H1 (cell line): ENCODE data around the gene ADAMTSL2. TPM values are rescaled to one million over a fixed set of nuclear protein-coding genes. Genes with fewer than 3 reads are reported as not detected.

Source experiments
- CTCF ChIA-PET: fragments of 300-600 bp; sonication (Branson Sonifier 250); formaldehyde crosslinking; loops from one replicate; lab custom pipeline; 2021; ENCODE audit not compliant: partially characterized antibody; lab: Charles Lee
- POLR2A ChIA-PET: fragments of 300-600 bp; sonication (Branson Sonifier 250); formaldehyde crosslinking; loops from one replicate; lab custom pipeline; 2021; ENCODE audit warnings: inconsistent platforms; ENCODE audit not compliant: partially characterized antibody; lab: Charles Lee
- DNase-seq, 2 experiments: peaks; one replicate each; pipeline versions ENCODE4 v3.0.0 to v3.0.0-alpha.2; 2010 to 2022; ENCODE audit warnings: low spot score in 2 of 2, low read depth in 1 of 2, mixed read lengths in 1 of 2
- FAIRE-seq: peaks from 2 replicates; lab custom pipeline; 2011; peaks lifted over from hg19 to GRCh38; lab: Jason Lieb, UNC
- H2AFZ ChIP-seq: 2 replicates; pipeline ENCODE4 v1.8.1; 2012; ENCODE audit warnings: low read length, inconsistent platforms
- H2AK5ac ChIP-seq: 2 replicates; pipeline ENCODE4 v1.6.1; 2013; ENCODE audit warnings: low read depth, low read length
- H2BK120ac ChIP-seq: replicated peaks from 2 replicates; pipeline ENCODE3; 2013; ENCODE audit warnings: low read depth, low read length, inconsistent platforms
- H2BK12ac ChIP-seq: 2 replicates; pipeline ENCODE4 v1.6.1; 2013; ENCODE audit warnings: low read depth, low read length
- H2BK15ac ChIP-seq: 2 replicates; pipeline ENCODE4 v1.6.1; 2013; ENCODE audit warnings: low read length
- H2BK20ac ChIP-seq: 2 replicates; pipeline ENCODE4 v1.6.1; 2013; ENCODE audit warnings: low read length
- H2BK5ac ChIP-seq: 2 replicates; pipeline ENCODE4 v1.6.1; 2013; ENCODE audit warnings: low read depth, low read length
- H3K14ac ChIP-seq: 2 replicates; pipeline ENCODE4 v1.6.1; 2013; ENCODE audit warnings: inconsistent platforms; ENCODE audit not compliant: insufficient read length
- H3K18ac ChIP-seq: 2 replicates; pipeline ENCODE4 v1.6.1; 2013; ENCODE audit warnings: low read length; ENCODE audit errors: extremely low read depth
- H3K23ac ChIP-seq: 2 replicates; pipeline ENCODE4 v1.6.1; 2013; ENCODE audit warnings: inconsistent platforms; ENCODE audit not compliant: insufficient read length
- H3K23me2 ChIP-seq: 2 replicates; pipeline ENCODE4 v1.6.1; 2013; ENCODE audit warnings: low read depth, low read length
- H3K27ac ChIP-seq: 2 replicates; pipeline ENCODE4 v1.6.1; 2011; ENCODE audit warnings: low read depth, low read length, inconsistent platforms
- H3K27me3 ChIP-seq, 4 experiments: replicated peaks in 1 of 4; 1 replicate in 1 of 4; 2 replicates in 3 of 4; pipeline versions ENCODE4 v1.6.1 to v1.8.1; 2011 to 2013; ENCODE audit warnings: low read length in 3 of 4, mild to moderate bottlenecking in 3 of 4, inconsistent platforms in 2 of 4, mixed read lengths in 2 of 4, moderate library complexity in 1 of 4; ENCODE audit not compliant: control insufficient read depth in 3 of 4, insufficient read depth in 3 of 4; ENCODE audit errors: extremely low read depth in 1 of 4
- H3K36me3 ChIP-seq, 4 experiments: 2 replicates each; pipeline versions ENCODE4 v1.6.1 to v1.8.1; 2011 to 2013; ENCODE audit warnings: mild to moderate bottlenecking in 4 of 4, low read length in 3 of 4, moderate library complexity in 2 of 4, control low read depth in 1 of 4, inconsistent platforms in 1 of 4; ENCODE audit not compliant: insufficient read depth in 4 of 4, control insufficient read depth in 2 of 4
- H3K4ac ChIP-seq: replicated peaks from 2 replicates; pipeline ENCODE3; 2013; ENCODE audit warnings: low read length, low read depth, mixed read lengths, inconsistent platforms; ENCODE audit not compliant: insufficient read length
- H3K4me1 ChIP-seq, 4 experiments: replicated peaks in 1 of 4; 1 replicate in 1 of 4; 2 replicates in 3 of 4; pipeline versions ENCODE4 v1.6.1 to v1.8.1; 2011 to 2013; ENCODE audit warnings: low read length in 3 of 4, inconsistent platforms in 2 of 4, mixed read lengths in 1 of 4; ENCODE audit not compliant: insufficient read depth in 4 of 4, control insufficient read depth in 3 of 4
- H3K4me2 ChIP-seq, 2 experiments: 2 replicates each; pipeline versions ENCODE4 v1.6.1 to v1.8.1; 2011 to 2013; ENCODE audit warnings: low read depth in 2 of 2, low read length in 2 of 2, control low read depth in 1 of 2, inconsistent platforms in 1 of 2, mild to moderate bottlenecking in 1 of 2; ENCODE audit not compliant: insufficient read depth in 1 of 2
- H3K4me3 ChIP-seq, 4 experiments: fragments of 200-600, 300-600 bp in 1 of 4; sonication (generic), shearing (Covaris generic), sonication (Bioruptor Twin) in 1 of 4; 2 replicates each; pipeline versions ENCODE4 v1.5.1 to v1.8.1; 2011 to 2016; ENCODE audit warnings: low read length in 4 of 4, low read depth in 3 of 4, control low read depth in 2 of 4, inconsistent platforms in 2 of 4, mild to moderate bottlenecking in 2 of 4, mixed read lengths in 1 of 4, moderate library complexity in 1 of 4; ENCODE audit not compliant: insufficient read depth in 2 of 4; ENCODE audit errors: extremely low read depth in 1 of 4
- H3K56ac ChIP-seq: replicated peaks from 2 replicates; pipeline ENCODE3; 2013; ENCODE audit warnings: low read depth, mild to moderate bottlenecking, mixed read lengths, low read length, inconsistent platforms; ENCODE audit not compliant: insufficient read length
- H3K79me1 ChIP-seq: 2 replicates; pipeline ENCODE4 v1.6.1; 2013; ENCODE audit warnings: low read depth, low read length, control low read depth
- H3K79me2 ChIP-seq, 2 experiments: 2 replicates each; pipeline versions ENCODE4 v1.6.1 to v1.8.1; 2012 to 2013; ENCODE audit warnings: low read length in 2 of 2, mild to moderate bottlenecking in 2 of 2, inconsistent platforms in 1 of 2; ENCODE audit not compliant: insufficient read depth in 2 of 2, control insufficient read depth in 1 of 2
- H3K9ac ChIP-seq, 4 experiments: replicated peaks in 1 of 4; 1 replicate in 1 of 4; 2 replicates in 3 of 4; pipeline versions ENCODE4 v1.6.1 to v1.8.1; 2011 to 2013; ENCODE audit warnings: low read depth in 3 of 4, low read length in 3 of 4, control low read depth in 2 of 4, mild to moderate bottlenecking in 2 of 4, moderate library complexity in 2 of 4, inconsistent platforms in 1 of 4; ENCODE audit errors: extremely low read depth in 1 of 4
- H3K9me3 ChIP-seq, 2 experiments: 2 replicates each; pipeline versions ENCODE4 v1.6.1 to v1.8.1; 2012 to 2013; ENCODE audit warnings: mild to moderate bottlenecking in 2 of 2, moderate library complexity in 2 of 2, control low read depth in 1 of 2, inconsistent platforms in 1 of 2, low read depth in 1 of 2, low read length in 1 of 2, mixed read lengths in 1 of 2; ENCODE audit not compliant: insufficient read depth in 2 of 2
- H4K20me1 ChIP-seq, 2 experiments: replicated peaks in 1 of 2; 2 replicates each; pipeline versions ENCODE3 to v1.8.1; 2011 to 2013; ENCODE audit warnings: inconsistent platforms in 2 of 2, low read length in 2 of 2, mild to moderate bottlenecking in 1 of 2; ENCODE audit not compliant: insufficient read depth in 2 of 2, control insufficient read depth in 1 of 2
- H4K5ac ChIP-seq: 2 replicates; pipeline ENCODE4 v1.6.1; 2013; ENCODE audit warnings: low read length, low read depth, mixed read lengths, inconsistent platforms; ENCODE audit not compliant: insufficient read length
- H4K8ac ChIP-seq: 2 replicates; pipeline ENCODE4 v1.8.0; 2013; ENCODE audit warnings: mild to moderate bottlenecking, moderate library complexity, low read length, inconsistent platforms; ENCODE audit not compliant: insufficient read depth; ENCODE audit errors: extremely low read depth
- H4K91ac ChIP-seq: replicated peaks from 2 replicates; pipeline ENCODE3; 2013; ENCODE audit warnings: low read length, mixed read lengths, inconsistent platforms; ENCODE audit not compliant: insufficient read length
- TAF1 ChIP-seq: IDR thresholded peaks from 2 replicates; pipeline ENCODE4 v1.6.1; 2011; ENCODE audit warnings: mild to moderate bottlenecking, low read depth, low read length
- WGBS, 2 experiments: shearing (Covaris generic) in 1 of 2; methylation state at CpG; one replicate each; pipeline versions ENCODE4 v1.1.6 to v1.1.7; 2013 to 2015; ENCODE audit warnings: low lambda C conversion rate in 2 of 2, mixed read lengths in 2 of 2, inconsistent platforms in 1 of 2, low coverage in 1 of 2, missing lambda C conversion rate in 1 of 2; ENCODE audit not compliant: insufficient replicate concordance in 2 of 2, insufficient coverage in 1 of 2, insufficient read length in 1 of 2; ENCODE audit errors: extremely low coverage in 1 of 2, missing lambda C conversion rate in 1 of 2; 5-methylcytosine and 5-hydroxymethylcytosine counted together
- polyA plus RNA-seq, 7 experiments: library from polyadenylated mRNA; depleted of rRNA in 3 of 7; stranded (reverse) in 5 of 7; unstranded in 2 of 7; fragments of >200 nt in 5 of 7; fragments of 200-250 nt in 2 of 7; gene quantifications; 1 replicate in 5 of 7; 2 replicates in 1 of 7; 4 replicates in 1 of 7; pipeline versions ENCODE4 v1.2.1 to v1.2.3, GENCODE V29; 2011 to 2013; ENCODE audit warnings: missing spikeins in 2 of 7, mixed read lengths in 2 of 7
- total RNA-seq: library from RNA; stranded (reverse); fragmentation: NEBNext Ultra II Directional; extraction: Animal tissue kit (Norgen Biotek cat#: 25700); gene quantifications from 2 replicates; pipeline ENCODE4 v1.2.1, GENCODE V29; 2021

ADAMTSL2 gene
- total and polyA plus RNA-seq, 2 of the 8 experiments (the other 6 are each of a cell fraction or from before 2014, with no cell fraction given) = 0.74 to 0.76 TPM

GRCh38 chr9:133528876-133529241 lies 5.6 kb upstream of the ADAMTSL2 start:
- Histone ChIP-seq H3K23me2 (no peaks in the 10 kb centered on the region; the same call in 1 of the 2 replicates), H3K36me3 (no peaks in the 10 kb centered on the region), H3K18ac (peak overlapping the region; percentile 9), H3K23ac (no peak overlapping the region), H2AFZ (no peak overlapping the region), H2BK15ac (peak overlapping the region; percentile 65; the same call in 1 of the 2 replicates), H3K4me2 (peak overlapping the region in 1 of 2 experiments; percentile 7; a peak in 2 of 4 replicates), H3K4ac (no peak overlapping the region), H3K9ac (no peak overlapping the region), H3K56ac (no peak overlapping the region), H3K14ac (no peak overlapping the region), H3K27ac (no peak overlapping the region), H2BK12ac (peak overlapping the region; percentile 81; the same call in 1 of the 2 replicates), H2BK5ac (peak overlapping the region; percentile 75; the same call in 1 of the 2 replicates), H3K4me3 (no peak overlapping the region), H2BK120ac (no peak overlapping the region), H4K91ac (no peak overlapping the region), H4K8ac (no peak overlapping the region), H3K27me3 (peaks cover 0 to 13% (median 9%) of the 10 kb centered on the region in 4 experiments; a peak in 6 of 7 replicates), H4K20me1 (no peaks in the 10 kb centered on the region), H3K79me1 (no peaks in the 10 kb centered on the region), H3K79me2 (no peaks in the 10 kb centered on the region), H4K5ac (no peak overlapping the region), H2BK20ac (peak overlapping the region; percentile 61; the same call in 1 of the 2 replicates), H2AK5ac (0 out of 2 replicates have a peak overlapping the region, but pooled peaks have one; percentile 26), H3K9me3 (no peaks in the 10 kb centered on the region), H3K4me1 (peaks cover 4 to 42% (median 34%) of the 10 kb centered on the region in 4 experiments)
- 70% methylated on average over 11 of the region's 11 CpGs; no CpG with 5 or more reads in 1 of the 2 experiments for WGBS, 2 experiments
- no peak for TF ChIP-seq TAF1
- no peak for DNase-seq
- POLR2A ChIA-PET = interaction anchor here (3.0 kb wide), 1 partner anchor 11 kb away, joined by 11 read pairs; no protein-coding TSS in a partner anchor
- no peak for FAIRE-seq
- CTCF ChIA-PET = interaction anchor here (0.8 to 3.9 kb wide), 21 partner anchors 10 to 290 kb away, joined by 3 to 16 read pairs (median 4); no protein-coding TSS in a partner anchor
